HG02678 (cell line): Measurements from ENCODE around the gene OTOF.

Source experiments
- ATAC-seq: cut with Tn5 transposase; IDR thresholded peaks from one replicate; pipeline ENCODE4 v1.9.1; 2021; ENCODE audit warnings: mild to moderate bottlenecking, moderate library complexity; ENCODE audit not compliant: unreplicated experiment

OTOF gene

GRCh38 chr2:26421961-26422360 is 56.0 kb downstream of the OTOF start:
- no peak for ATAC-seq

GRCh38 chr2:26414311-26414710 is 63.6 kb downstream of the OTOF start:
- no peak for ATAC-seq

GRCh38 chr2:26412091-26412673 is 65.7 kb downstream of the OTOF start:
- peak; percentile 54 for ATAC-seq

GRCh38 chr2:26411419-26411818 is 66.5 kb downstream of the OTOF start:
- ATAC-seq, result no peak

- no peak for ATAC-seq
Measured at GRCh38 chr2:26410764-26411243, 67.1 kb downstream of the OTOF start.

GRCh38 chr2:26409785-26410184 is 68.1 kb downstream of the OTOF start:
- ATAC-seq, result no peak

GRCh38 chr2:26407526-26407925 is 70.4 kb downstream of the OTOF start:
- no peak for ATAC-seq
